GM12878 (cell line): Measurements from ENCODE around the gene FEZF2. TPM values are rescaled to one million over a fixed set of nuclear protein-coding genes. Genes with fewer than 3 reads are reported as not detected.

Experiments used
- ATAC-seq: fragments of 200-7000 bp; cut with Tn5 transposase; 3 replicates; pipeline ENCODE4 v1.9.1; 2020; ENCODE audit warnings: mild to moderate bottlenecking, moderate library complexity
- BruUV-seq: library from RNA; stranded (reverse); fragments of 400-500 nt; replicated peaks from 2 replicates; lab custom pipeline; 2021; lab: Mats Ljungman, UMichigan
- CTCF ChIA-PET: fragments of 300-600 bp; sonication (Branson Sonifier 250); formaldehyde crosslinking; extraction: SDS; loops from one replicate; lab custom pipeline; 2021; ENCODE audit warnings: inconsistent platforms; lab: Yijun Ruan, JAX
- POLR2A ChIA-PET: fragments of 350-600 bp; formaldehyde crosslinking; extraction: SDS; loops from one replicate; lab custom pipeline; 2021; ENCODE audit warnings: inconsistent platforms; lab: Charles Lee
- RAD21 ChIA-PET: fragments of 300-600 bp; sonication (Branson Sonifier 250); formaldehyde crosslinking; loops from one replicate; lab custom pipeline; 2023; ENCODE audit warnings: antibody characterized with exemption; ENCODE audit not compliant: unreplicated experiment; lab: Charles Lee
- SMC1A ChIA-PET: fragments of 300-600 bp; sonication (Branson Sonifier 250); formaldehyde crosslinking; loops from one replicate; lab custom pipeline; 2023; ENCODE audit not compliant: unreplicated experiment, uncharacterized antibody; lab: Charles Lee
- DNase-seq: peaks from one replicate; pipeline ENCODE4 v3.0.0-alpha.2; 2011; ENCODE audit warnings: low read depth, low spot score
- FAIRE-seq: peaks from 3 replicates; lab custom pipeline; 2011; peaks lifted over from hg19 to GRCh38; lab: Jason Lieb, UNC
- H2AFZ ChIP-seq: 2 replicates; pipeline ENCODE4 v1.6.0; 2011; ENCODE audit warnings: low read depth, low read length, control low read depth; ENCODE audit not compliant: control insufficient read depth
- H3K27ac ChIP-seq: 2 replicates; pipeline ENCODE4 v1.5.1; 2011; ENCODE audit warnings: control low read depth; ENCODE audit not compliant: control insufficient read depth, insufficient read depth
- H3K27me3 ChIP-seq, 2 experiments: replicated peaks in 1 of 2; 2 replicates each; pipeline versions ENCODE4 v1.6.0 to v1.6.1; 2011; ENCODE audit warnings: low read length in 1 of 2; ENCODE audit not compliant: control insufficient read depth in 2 of 2, insufficient read depth in 2 of 2
- H3K36me3 ChIP-seq, 2 experiments: 2 replicates each; pipeline ENCODE4 v1.5.1; 2011; ENCODE audit warnings: low read length in 1 of 2; ENCODE audit not compliant: control insufficient read depth in 2 of 2, insufficient read depth in 2 of 2
- H3K4me1 ChIP-seq: 2 replicates; pipeline ENCODE4 v1.6.1; 2011; ENCODE audit warnings: mild to moderate bottlenecking, low read length, moderate library complexity, mixed read lengths; ENCODE audit not compliant: control insufficient read depth, insufficient read depth
- H3K4me2 ChIP-seq: 2 replicates; pipeline ENCODE4 v1.6.0; 2011; ENCODE audit warnings: control low read depth; ENCODE audit not compliant: control insufficient read depth, insufficient read depth
- H3K4me3 ChIP-seq: fragments of 200-600 bp; sonication (generic); 2 replicates; pipeline ENCODE4 v1.5.1; 2016
- H3K79me2 ChIP-seq: 2 replicates; pipeline ENCODE4 v1.6.0; 2011; ENCODE audit warnings: low read length; ENCODE audit not compliant: control insufficient read depth, insufficient read depth
- H3K9ac ChIP-seq: 2 replicates; pipeline ENCODE4 v1.8.0; 2011; ENCODE audit warnings: low read length, control low read depth, mixed read lengths; ENCODE audit not compliant: control insufficient read depth, insufficient read depth
- H3K9me3 ChIP-seq: replicated peaks from 3 replicates; pipeline ENCODE4 v1.5.1; 2011; ENCODE audit warnings: mild to moderate bottlenecking, low read length; ENCODE audit not compliant: control insufficient read depth, insufficient read depth
- H4K20me1 ChIP-seq: 2 replicates; pipeline ENCODE4 v1.6.0; 2011; ENCODE audit not compliant: control insufficient read depth, insufficient read depth
- BHLHE40 ChIP-seq, 2 experiments: fragments of 450-650 bp in 1 of 2; IDR thresholded peaks; 2 replicates each; pipeline ENCODE4 v1.6.1; 2011 to 2017; ENCODE audit warnings: low read depth in 2 of 2, borderline replicate concordance in 1 of 2, improper control_type of control experiment in 1 of 2, low read length in 1 of 2, mild to moderate bottlenecking in 1 of 2
- CREB1 ChIP-seq: IDR thresholded peaks from 2 replicates; pipeline ENCODE4 v1.6.1; 2012; ENCODE audit warnings: low read depth, mild to moderate bottlenecking, inconsistent platforms
- DPF2 ChIP-seq: fragments of 450-650 bp; IDR thresholded peaks from 2 replicates; pipeline ENCODE4 v1.6.1; 2017; ENCODE audit warnings: mild to moderate bottlenecking
- EZH2 ChIP-seq: IDR thresholded peaks from 2 replicates; pipeline ENCODE4 v1.6.1; 2012; ENCODE audit warnings: low read depth, mild to moderate bottlenecking, control low read depth, inconsistent platforms, low read length, borderline replicate concordance; ENCODE audit not compliant: control insufficient read depth
- LARP7 ChIP-seq: fragments of 450-650 bp; IDR thresholded peaks from 2 replicates; pipeline ENCODE4 v1.6.1; 2017; ENCODE audit warnings: mild to moderate bottlenecking
- MTA2 ChIP-seq: fragments of 450-650 bp; IDR thresholded peaks from 2 replicates; pipeline ENCODE4 v1.6.1; 2016; ENCODE audit warnings: low read depth, mild to moderate bottlenecking, moderate library complexity
- MXI1 ChIP-seq: fragments of 150-350 bp; IDR thresholded peaks from 2 replicates; pipeline ENCODE4 v1.6.1; 2011; ENCODE audit warnings: low read depth, mild to moderate bottlenecking, inconsistent platforms, low read length, improper control_type of control experiment
- NFIC ChIP-seq: IDR thresholded peaks from 2 replicates; pipeline ENCODE4 v1.6.1; 2012; ENCODE audit warnings: low read depth, mild to moderate bottlenecking, inconsistent platforms, low read length, moderate library complexity
- PAX5 ChIP-seq: IDR thresholded peaks from 2 replicates; pipeline ENCODE4 v1.6.1; 2011; ENCODE audit warnings: low read depth, low read length, borderline replicate concordance
- POLR2A ChIP-seq: IDR thresholded peaks from 2 replicates; pipeline ENCODE4 v1.6.1; 2011; ENCODE audit warnings: low read depth, mild to moderate bottlenecking, low read length
- RELA ChIP-seq: fragments of 450-650 bp; IDR thresholded peaks from 2 replicates; pipeline ENCODE4 v1.8.0; 2014; ENCODE audit warnings: borderline replicate concordance; ENCODE audit not compliant: partially characterized antibody
- SREBF1 ChIP-seq: IDR thresholded peaks from 2 replicates; pipeline ENCODE4 v1.6.1; 2012; ENCODE audit warnings: mild to moderate bottlenecking, low read length
- TBL1XR1 ChIP-seq: IDR thresholded peaks from 2 replicates; pipeline ENCODE4 v1.6.1; 2012; ENCODE audit warnings: low read depth, low read length, improper control_type of control experiment
- TCF12 ChIP-seq: IDR thresholded peaks from 2 replicates; pipeline ENCODE4 v1.6.1; 2011; ENCODE audit warnings: low read depth, mild to moderate bottlenecking, low read length
- YBX1 ChIP-seq: fragments of 450-650 bp; IDR thresholded peaks from 2 replicates; pipeline ENCODE4 v1.6.1; 2016; ENCODE audit warnings: antibody characterized with exemption
- YY1 ChIP-seq: IDR thresholded peaks from 2 replicates; pipeline ENCODE4 v1.6.1; 2011; ENCODE audit warnings: low read depth, mild to moderate bottlenecking, low read length
- ZNF274 ChIP-seq: IDR thresholded peaks from one replicate; pipeline ENCODE4 v1.8.0; 2011; ENCODE audit not compliant: insufficient read length, insufficient read depth
- in situ Hi-C: fragments of 300-500 bp; cut with MboI; formaldehyde crosslinking; loops from 9 replicates; pipeline ENCODE4 v1.14.3; 2018; ENCODE audit warnings: mixed read lengths
- intact Hi-C: fragments of 100-400 bp; cut with micrococcal nuclease; formaldehyde crosslinking; loops from one replicate; pipeline ENCODE4 v1.14.2; 2022; ENCODE audit not compliant: unreplicated experiment
- polyA plus RNA-seq, 11 experiments: library from polyadenylated mRNA; depleted of rRNA in 4 of 11; unstranded in 6 of 11; stranded (reverse) in 5 of 11; fragments of >200 nt; fragmentation: Nextera tagmentation in 4 of 11; fragmentation: Illumina TruSeq in 1 of 11; extraction: Ambion mirVana in 4 of 11; extraction: Trizol in 1 of 11; gene quantifications; 1 replicate in 1 of 11; 2 replicates in 10 of 11; pipeline versions ENCODE4 v1.2.1 to v1.2.3, GENCODE V29; 2011 to 2016; ENCODE audit warnings: inconsistent platforms in 2 of 11, missing spikeins in 2 of 11, low read depth in 1 of 11
- total RNA-seq, 4 experiments: library from RNA; depleted of rRNA in 3 of 4; stranded (reverse); fragments of >200 nt in 3 of 4; fragmentation: Illumina TruSeq in 1 of 4; extraction: Trizol in 1 of 4; gene quantifications; 2 replicates each; pipeline versions ENCODE4 v1.2.1 to v1.2.3, GENCODE V29; 2013 to 2021
- TF ChIP-seq, protein P1 (sequence below): fragments of 450-650 bp; formaldehyde crosslinking; IDR thresholded peaks from 2 replicates; pipeline ENCODE4 v1.4.0; 2022; ENCODE audit warnings: mild to moderate bottlenecking, moderate library complexity
- TF ChIP-seq, protein P2 (sequence below): fragments of 450-650 bp; IDR thresholded peaks from 2 replicates; pipeline ENCODE4 v1.6.1; 2017; ENCODE audit warnings: low read depth, mild to moderate bottlenecking, moderate library complexity

The FEZF2 gene
- total and polyA plus RNA-seq, 10 of the 15 experiments (the other 5 are each of a cell fraction or from before 2014, with no cell fraction given) = not detected

DNA sequence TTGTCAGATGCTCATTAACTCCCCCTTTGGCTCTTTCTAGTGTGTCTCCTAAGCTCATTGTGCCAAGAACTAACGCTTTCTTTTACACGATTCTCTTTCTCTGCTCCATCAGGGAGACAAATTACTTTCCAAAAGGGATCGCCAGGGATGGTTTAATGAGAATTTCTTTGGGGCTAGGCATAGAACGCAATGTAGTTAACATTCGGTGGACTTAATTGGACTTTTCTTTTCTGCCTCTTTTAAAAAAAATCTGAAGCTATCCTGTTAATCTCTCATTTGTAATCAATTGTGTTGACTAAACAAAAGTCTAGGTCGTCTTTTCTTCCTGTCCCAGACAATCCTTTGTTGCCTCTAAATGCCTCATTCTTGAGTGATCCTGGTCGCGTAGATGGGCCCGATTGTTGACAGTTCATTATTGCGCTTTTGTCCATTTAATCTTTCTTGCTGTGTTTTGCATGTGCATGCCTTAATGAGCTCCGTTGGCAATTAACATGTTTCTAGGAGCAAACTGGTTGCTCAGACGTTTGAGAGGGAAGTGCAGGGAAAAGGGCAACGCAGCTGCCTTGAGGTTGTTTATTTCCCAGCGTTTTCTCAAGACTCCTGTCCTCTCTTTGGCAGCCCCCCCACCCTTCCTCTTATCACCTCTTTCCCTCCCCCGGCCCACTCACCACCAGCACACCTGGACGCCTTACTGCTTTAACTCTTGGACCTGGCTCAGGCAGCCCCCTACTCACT is 7.8 kb downstream of the FEZF2 start (continued):
- TF ChIP-seq RELA = no peak
- TF ChIP-seq, protein P1, sequence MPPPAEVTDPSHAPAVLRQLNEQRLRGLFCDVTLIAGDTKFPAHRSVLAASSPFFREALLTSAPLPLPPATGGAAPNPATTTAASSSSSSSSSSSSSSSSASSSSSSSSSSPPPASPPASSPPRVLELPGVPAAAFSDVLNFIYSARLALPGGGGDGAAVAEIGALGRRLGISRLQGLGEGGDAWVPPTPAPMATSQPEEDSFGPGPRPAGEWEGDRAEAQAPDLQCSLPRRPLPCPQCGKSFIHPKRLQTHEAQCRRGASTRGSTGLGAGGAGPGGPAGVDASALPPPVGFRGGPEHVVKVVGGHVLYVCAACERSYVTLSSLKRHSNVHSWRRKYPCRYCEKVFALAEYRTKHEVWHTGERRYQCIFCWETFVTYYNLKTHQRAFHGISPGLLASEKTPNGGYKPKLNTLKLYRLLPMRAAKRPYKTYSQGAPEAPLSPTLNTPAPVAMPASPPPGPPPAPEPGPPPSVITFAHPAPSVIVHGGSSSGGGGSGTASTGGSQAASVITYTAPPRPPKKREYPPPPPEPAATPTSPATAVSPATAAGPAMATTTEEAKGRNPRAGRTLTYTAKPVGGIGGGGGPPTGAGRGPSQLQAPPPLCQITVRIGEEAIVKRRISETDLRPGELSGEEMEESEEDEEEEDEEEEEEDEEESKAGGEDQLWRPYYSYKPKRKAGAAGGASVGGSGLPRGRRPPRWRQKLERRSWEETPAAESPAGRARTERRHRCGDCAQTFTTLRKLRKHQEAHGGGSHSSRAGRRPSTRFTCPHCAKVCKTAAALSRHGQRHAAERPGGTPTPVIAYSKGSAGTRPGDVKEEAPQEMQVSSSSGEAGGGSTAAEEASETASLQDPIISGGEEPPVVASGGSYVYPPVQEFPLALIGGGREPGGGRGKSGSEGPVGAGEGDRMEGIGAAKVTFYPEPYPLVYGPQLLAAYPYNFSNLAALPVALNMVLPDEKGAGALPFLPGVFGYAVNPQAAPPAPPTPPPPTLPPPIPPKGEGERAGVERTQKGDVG (CRISPR knock-in tag) = no peak
- TF ChIP-seq YY1 = no peak
- TF ChIP-seq TBL1XR1 = no peak
- TF ChIP-seq SREBF1 = no peak
- no peak for TF ChIP-seq ZNF274

DNA sequence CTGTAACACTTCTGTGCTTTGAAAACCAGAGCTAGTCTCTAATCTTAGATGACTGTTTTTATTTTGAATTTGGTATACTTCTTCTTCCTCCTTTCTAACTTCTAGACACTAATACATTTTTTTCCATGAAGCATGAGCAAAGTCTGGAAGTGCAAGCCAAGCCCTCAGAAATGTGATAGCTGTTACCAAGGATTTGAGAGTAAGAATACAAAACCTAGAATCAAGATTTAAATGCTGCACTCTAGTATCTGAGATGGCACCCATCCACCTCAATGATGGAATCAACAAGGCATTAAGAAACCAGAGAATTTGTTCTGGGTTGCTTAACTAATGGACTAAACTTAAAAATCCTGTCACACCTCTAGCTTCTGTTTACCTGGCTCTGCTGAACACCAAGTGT is 9.2 kb downstream of the FEZF2 start:
- SMC1A ChIA-PET = no interaction called here
- no TSS peak for BruUV-seq
- TF ChIP-seq EZH2 = no peak
- no peak for TF ChIP-seq CREB1
- TF ChIP-seq, protein P2, sequence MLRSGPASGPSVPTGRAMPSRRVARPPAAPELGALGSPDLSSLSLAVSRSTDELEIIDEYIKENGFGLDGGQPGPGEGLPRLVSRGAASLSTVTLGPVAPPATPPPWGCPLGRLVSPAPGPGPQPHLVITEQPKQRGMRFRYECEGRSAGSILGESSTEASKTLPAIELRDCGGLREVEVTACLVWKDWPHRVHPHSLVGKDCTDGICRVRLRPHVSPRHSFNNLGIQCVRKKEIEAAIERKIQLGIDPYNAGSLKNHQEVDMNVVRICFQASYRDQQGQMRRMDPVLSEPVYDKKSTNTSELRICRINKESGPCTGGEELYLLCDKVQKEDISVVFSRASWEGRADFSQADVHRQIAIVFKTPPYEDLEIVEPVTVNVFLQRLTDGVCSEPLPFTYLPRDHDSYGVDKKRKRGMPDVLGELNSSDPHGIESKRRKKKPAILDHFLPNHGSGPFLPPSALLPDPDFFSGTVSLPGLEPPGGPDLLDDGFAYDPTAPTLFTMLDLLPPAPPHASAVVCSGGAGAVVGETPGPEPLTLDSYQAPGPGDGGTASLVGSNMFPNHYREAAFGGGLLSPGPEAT = no peak
- TF ChIP-seq MTA2 = no peak
- TF ChIP-seq LARP7 = no peak
- TF ChIP-seq YBX1 = no peak
- TF ChIP-seq NFIC = no peak
- TF ChIP-seq PAX5 = no peak
- no peak for TF ChIP-seq TCF12
- no peak for TF ChIP-seq BHLHE40 (IDR thresholded peaks at IDR 0.05; ENCODE audit: borderline replicate concordance in 1 of 2, low read depth in 2 of 2, low read length in 1 of 2)
- no peak for TF ChIP-seq DPF2
- TF ChIP-seq MXI1 = no peak
- no peak for TF ChIP-seq POLR2A

More for the DNA sequence above, 9.2 kb downstream of the FEZF2 start:
- no peaks in the 10 kb centered on the region for H3K4me1 ChIP-seq
- ATAC-seq (no peak), FAIRE-seq (no peak), DNase-seq (no peak)
- no peak overlapping the region for H2AFZ ChIP-seq
- H4K20me1 ChIP-seq = no peaks in the 10 kb centered on the region
- CTCF ChIA-PET = no interaction called here
- POLR2A ChIA-PET = no interaction called here
- RAD21 ChIA-PET = no interaction called here
- peaks cover 4 to 9% of the 10 kb centered on the region in 2 experiments; a peak in 3 of 4 replicates for H3K27me3 ChIP-seq
- no peaks in the 10 kb centered on the region for H3K36me3 ChIP-seq
- no peaks in the 10 kb centered on the region for H3K9me3 ChIP-seq
- in situ Hi-C loops (no loop called here), intact Hi-C loops (no loop called here)
- H3K79me2 ChIP-seq = no peaks in the 10 kb centered on the region
- no peak overlapping the region for H3K9ac ChIP-seq
- H3K4me2 ChIP-seq = no peak overlapping the region
- no peak overlapping the region for H3K4me3 ChIP-seq
- no peak overlapping the region for H3K27ac ChIP-seq
